ENCODE measurements around the gene KRT17.
A peak's percentile ranks its signal among the peaks of the same experiment; 100 is the strongest.
"Not testable (repeated sequence)": the region's sequence is repeated elsewhere in the genome, so short reads cannot be mapped to it uniquely, and the experiment has no call there.

Gene KRT17

DNA sequence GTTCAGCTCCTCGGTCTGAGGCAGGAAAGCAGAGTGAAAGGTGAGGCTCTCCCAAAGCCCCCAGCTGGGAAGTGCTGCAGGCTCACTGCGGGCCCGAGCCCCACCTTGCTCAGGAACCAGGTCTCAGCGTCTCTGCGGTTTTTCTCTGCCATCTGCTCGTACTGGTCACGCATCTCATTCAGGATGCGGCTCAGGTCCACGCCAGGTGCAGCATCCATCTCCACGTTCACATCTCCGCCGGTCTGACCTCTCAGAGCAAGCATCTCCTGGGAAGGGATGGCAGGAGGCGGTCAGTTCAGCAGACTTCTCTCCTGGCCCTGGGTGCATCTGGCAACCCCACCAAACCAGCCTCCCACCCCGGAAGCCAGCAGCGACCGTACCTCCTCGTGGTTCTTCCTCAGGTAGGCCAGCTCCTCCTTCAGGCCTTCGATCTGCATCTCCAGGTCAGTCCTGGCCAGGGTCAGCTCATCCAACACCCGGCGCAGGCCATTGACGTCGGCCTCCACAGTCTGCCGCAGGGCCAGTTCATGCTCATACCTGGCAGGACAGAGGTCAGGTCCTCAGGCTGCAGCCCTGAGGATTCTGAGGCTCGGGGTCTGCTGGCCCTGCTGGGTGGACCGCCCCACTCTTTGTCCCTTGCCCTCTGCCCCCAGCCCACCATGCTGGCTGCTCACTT lies 13.3 kb downstream of the KRT17 start:
- no peak overlapping the region for H2BK5ac ChIP-seq (ENCODE audit: low read length)
- H3K18ac ChIP-seq (ENCODE audit: low read length) = peak overlapping the region; percentile 72
- H3K9ac ChIP-seq (ENCODE audit: low read depth, low read length, poor library complexity) = peak overlapping the region; percentile 13
- peak overlapping the region; percentile 57 for H2BK120ac ChIP-seq (ENCODE audit: low read depth, low read length)
- no peak overlapping the region for H3K4me2 ChIP-seq (ENCODE audit: insufficient read depth, low read length, poor library complexity, severe bottlenecking)
- no peak overlapping the region for H3K23ac ChIP-seq (ENCODE audit: low read depth, low read length, poor library complexity)
- no peak overlapping the region for H4K91ac ChIP-seq (ENCODE audit: low read depth, low read length, poor library complexity)
- no peak overlapping the region for H2AK5ac ChIP-seq (ENCODE audit: low read depth, low read length)
- DNase-seq (ENCODE audit: low spot score) = no peak
- H2BK15ac ChIP-seq (ENCODE audit: low read length) = peak overlapping the region; percentile 77
- no peaks in the 10 kb centered on the region for H3K79me1 ChIP-seq (ENCODE audit: low read depth, low read length)
- H3K4ac ChIP-seq (ENCODE audit: low read length) = no peak overlapping the region
- WGBS, 2 donors (ENCODE audit: extremely low coverage in 2 of 2, insufficient read length in 2 of 2, insufficient replicate concordance in 1 of 2) = no CpG with 5 or more reads among the region's 25 CpGs
- no peak overlapping the region for H4K8ac ChIP-seq (ENCODE audit: low read depth, low read length)
- no peaks in the 10 kb centered on the region for H3K36me3 ChIP-seq (replicated peaks in 1 of 2; ENCODE audit: control insufficient read depth in 2 of 2, insufficient read depth in 2 of 2, low read length in 2 of 2)
- peaks cover 0 to 1% of the 10 kb centered on the region in 2 donors for H3K4me1 ChIP-seq (ENCODE audit: control insufficient read depth in 2 of 2, insufficient read depth in 1 of 2, low read depth in 1 of 2, low read length in 2 of 2)
- peaks cover 0 to 1% of the 10 kb centered on the region in 2 donors for H3K9me3 ChIP-seq (replicated peaks in 1 of 2; ENCODE audit: control insufficient read depth in 2 of 2, insufficient read depth in 1 of 2, low read depth in 1 of 2, low read length in 2 of 2)
- H3K27ac ChIP-seq (replicated peaks; ENCODE audit: low read length) = no peak overlapping the region
- H2BK12ac ChIP-seq (ENCODE audit: low read length) = no peak overlapping the region
- peak overlapping the region; percentile 5 for H3K14ac ChIP-seq (ENCODE audit: low read length)
- H2AFZ ChIP-seq (ENCODE audit: low read length) = no peak overlapping the region
- no peak overlapping the region for H3K4me3 ChIP-seq (ENCODE audit: low read length in 2 of 2)
- H3K27me3 ChIP-seq (ENCODE audit: control insufficient read depth in 3 of 3, insufficient read depth in 3 of 3, low read depth in 1 of 3, low read length in 3 of 3) = no peaks in the 10 kb centered on the region

DNA sequence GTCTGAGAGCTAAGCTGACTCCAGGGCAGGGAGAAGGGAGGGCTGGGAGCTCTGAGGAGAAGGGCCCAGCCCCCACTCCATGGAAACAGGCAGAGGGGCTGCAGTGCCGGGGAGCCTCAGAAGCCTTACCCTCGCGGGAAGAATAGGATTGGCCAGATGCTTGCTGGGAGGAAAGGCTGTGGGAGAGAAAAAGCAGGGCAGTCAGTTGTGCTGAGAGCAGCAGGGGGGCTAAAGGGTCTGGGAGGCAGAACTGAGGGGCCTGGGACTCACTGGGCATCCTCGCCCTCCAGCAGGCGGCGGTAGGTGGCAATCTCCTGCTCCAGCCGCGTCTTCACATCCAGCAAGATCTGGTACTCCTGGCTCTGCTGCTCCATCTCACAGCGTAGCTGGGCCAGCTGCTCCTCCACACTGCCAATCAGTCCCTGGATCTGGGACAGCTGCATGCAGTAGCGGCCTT lies 14.3 kb downstream of the KRT17 start:
- H2BK120ac ChIP-seq (ENCODE audit: low read depth, low read length) = peak overlapping the region; percentile 57
- peak overlapping the region; percentile 60 for H3K9ac ChIP-seq (ENCODE audit: low read depth, low read length, poor library complexity)
- H2BK5ac ChIP-seq (ENCODE audit: low read length); H3K4me1 ChIP-seq (ENCODE audit: control insufficient read depth in 2 of 2, insufficient read depth in 1 of 2, low read depth in 1 of 2, low read length in 2 of 2); H4K91ac ChIP-seq (ENCODE audit: low read depth, low read length, poor library complexity); H2AFZ ChIP-seq (ENCODE audit: low read length); H4K8ac ChIP-seq (ENCODE audit: low read depth, low read length); H2BK12ac ChIP-seq (ENCODE audit: low read length); H3K23ac ChIP-seq (ENCODE audit: low read depth, low read length, poor library complexity); H3K14ac ChIP-seq (ENCODE audit: low read length); H3K79me1 ChIP-seq (ENCODE audit: low read depth, low read length); H3K18ac ChIP-seq (ENCODE audit: low read length); H3K9me3 ChIP-seq (replicated peaks in 1 of 2; ENCODE audit: control insufficient read depth in 2 of 2, insufficient read depth in 1 of 2, low read depth in 1 of 2, low read length in 2 of 2); H2AK5ac ChIP-seq (ENCODE audit: low read depth, low read length); H3K27me3 ChIP-seq (ENCODE audit: control insufficient read depth in 3 of 3, insufficient read depth in 3 of 3, low read depth in 1 of 3, low read length in 3 of 3); DNase-seq (ENCODE audit: low spot score); H3K4me2 ChIP-seq (ENCODE audit: insufficient read depth, low read length, poor library complexity, severe bottlenecking); H3K4me3 ChIP-seq (ENCODE audit: low read length in 2 of 2); H3K36me3 ChIP-seq (replicated peaks in 1 of 2; ENCODE audit: control insufficient read depth in 2 of 2, insufficient read depth in 2 of 2, low read length in 2 of 2); H3K27ac ChIP-seq (replicated peaks; ENCODE audit: low read length); H3K4ac ChIP-seq (ENCODE audit: low read length): not testable (repeated sequence)
- WGBS, 2 donors (ENCODE audit: extremely low coverage in 2 of 2, insufficient read length in 2 of 2, insufficient replicate concordance in 1 of 2) = no CpG with 5 or more reads among the region's 10 CpGs
- H2BK15ac ChIP-seq (ENCODE audit: low read length) = peak overlapping the region; percentile 71

DNA sequence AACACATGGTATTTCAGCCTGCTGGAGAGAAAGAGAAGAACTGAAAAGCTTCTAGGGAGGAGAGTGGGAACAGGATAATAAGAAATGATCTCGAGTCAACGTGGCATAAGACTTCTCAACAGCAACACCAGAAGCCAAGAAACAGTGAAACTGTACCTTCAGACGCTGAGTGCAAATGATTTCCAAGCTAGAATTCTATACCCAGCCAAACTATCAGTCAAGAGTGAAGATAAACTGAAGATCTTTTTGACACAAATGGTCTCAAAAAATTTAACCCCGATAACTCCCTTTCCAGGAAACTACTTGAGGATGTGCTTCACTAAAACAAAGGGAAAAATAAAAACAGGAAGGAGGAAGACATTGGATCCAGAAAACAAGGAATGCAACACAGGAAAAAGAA lies 17.4 kb downstream of the KRT17 start:
- not testable (repeated sequence) for H3K27ac ChIP-seq (replicated peaks; ENCODE audit: low read length); H2AK5ac ChIP-seq (ENCODE audit: low read depth, low read length); H3K23ac ChIP-seq (ENCODE audit: low read depth, low read length, poor library complexity); H3K79me1 ChIP-seq (ENCODE audit: low read depth, low read length); H2BK15ac ChIP-seq (ENCODE audit: low read length); H3K9ac ChIP-seq (ENCODE audit: low read depth, low read length, poor library complexity); DNase-seq (ENCODE audit: low spot score); H3K4me3 ChIP-seq (ENCODE audit: low read length in 2 of 2); H3K4ac ChIP-seq (ENCODE audit: low read length); H2BK120ac ChIP-seq (ENCODE audit: low read depth, low read length); H3K4me2 ChIP-seq (ENCODE audit: insufficient read depth, low read length, poor library complexity, severe bottlenecking); H4K8ac ChIP-seq (ENCODE audit: low read depth, low read length); H3K27me3 ChIP-seq (ENCODE audit: control insufficient read depth in 3 of 3, insufficient read depth in 3 of 3, low read depth in 1 of 3, low read length in 3 of 3); H3K18ac ChIP-seq (ENCODE audit: low read length); H3K9me3 ChIP-seq (replicated peaks in 1 of 2; ENCODE audit: control insufficient read depth in 2 of 2, insufficient read depth in 1 of 2, low read depth in 1 of 2, low read length in 2 of 2); H3K36me3 ChIP-seq (replicated peaks in 1 of 2; ENCODE audit: control insufficient read depth in 2 of 2, insufficient read depth in 2 of 2, low read length in 2 of 2); H2BK12ac ChIP-seq (ENCODE audit: low read length); H4K91ac ChIP-seq (ENCODE audit: low read depth, low read length, poor library complexity); H3K4me1 ChIP-seq (ENCODE audit: control insufficient read depth in 2 of 2, insufficient read depth in 1 of 2, low read depth in 1 of 2, low read length in 2 of 2); H2BK5ac ChIP-seq (ENCODE audit: low read length); H2AFZ ChIP-seq (ENCODE audit: low read length); H3K14ac ChIP-seq (ENCODE audit: low read length)
- no CpG with 5 or more reads among the region's 4 CpGs for WGBS, 2 donors (ENCODE audit: extremely low coverage in 2 of 2, insufficient read length in 2 of 2, insufficient replicate concordance in 1 of 2)

DNA sequence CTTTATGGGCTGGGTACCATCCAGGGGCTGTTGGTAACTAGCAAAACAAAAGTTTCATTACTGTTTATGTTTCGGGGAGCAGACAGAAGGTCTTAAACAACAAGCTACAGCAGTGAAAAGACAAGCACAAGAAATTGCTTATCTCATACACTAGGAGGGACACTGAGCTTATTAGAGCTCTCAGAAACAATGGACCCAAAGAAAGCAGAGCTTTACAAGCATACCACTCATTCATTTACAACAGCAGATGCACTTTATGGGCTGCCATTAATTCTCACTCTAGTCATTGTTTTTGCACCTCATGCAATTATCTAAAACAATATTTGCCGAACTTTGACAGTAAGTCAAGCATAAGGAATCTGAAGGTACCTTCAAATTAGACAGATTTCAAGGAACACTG lies 21.9 kb downstream of the KRT17 start:
- Histone ChIP-seq H3K18ac (ENCODE audit: low read length) (no peak overlapping the region), H3K14ac (ENCODE audit: low read length) (no peak overlapping the region), H2BK5ac (ENCODE audit: low read length) (no peak overlapping the region), H3K4me3 (ENCODE audit: low read length in 2 of 2) (no peak overlapping the region), H3K27me3 (ENCODE audit: control insufficient read depth in 3 of 3, insufficient read depth in 3 of 3, low read depth in 1 of 3, low read length in 3 of 3) (peaks cover 0 to 9% (median 0%) of the 10 kb centered on the region in 3 experiments), H3K36me3 (replicated peaks in 1 of 2; ENCODE audit: control insufficient read depth in 2 of 2, insufficient read depth in 2 of 2, low read length in 2 of 2) (no peaks in the 10 kb centered on the region), H3K4me1 (ENCODE audit: control insufficient read depth in 2 of 2, insufficient read depth in 1 of 2, low read depth in 1 of 2, low read length in 2 of 2) (peaks cover 0 to 5% of the 10 kb centered on the region in 2 donors), H3K4ac (ENCODE audit: low read length) (no peak overlapping the region), H2BK120ac (ENCODE audit: low read depth, low read length) (no peak overlapping the region), H3K79me1 (ENCODE audit: low read depth, low read length) (no peaks in the 10 kb centered on the region), H3K9me3 (replicated peaks in 1 of 2; ENCODE audit: control insufficient read depth in 2 of 2, insufficient read depth in 1 of 2, low read depth in 1 of 2, low read length in 2 of 2) (peaks cover 0 to 1% of the 10 kb centered on the region in 2 donors), H2BK12ac (ENCODE audit: low read length) (no peak overlapping the region), H2AK5ac (ENCODE audit: low read depth, low read length) (no peak overlapping the region), H3K4me2 (ENCODE audit: insufficient read depth, low read length, poor library complexity, severe bottlenecking) (no peak overlapping the region), H3K27ac (replicated peaks; ENCODE audit: low read length) (no peak overlapping the region), H3K23ac (ENCODE audit: low read depth, low read length, poor library complexity) (no peak overlapping the region), H4K91ac (ENCODE audit: low read depth, low read length, poor library complexity) (no peak overlapping the region), H3K9ac (ENCODE audit: low read depth, low read length, poor library complexity) (no peak overlapping the region), H2AFZ (ENCODE audit: low read length) (no peak overlapping the region), H2BK15ac (ENCODE audit: low read length) (no peak overlapping the region), H4K8ac (ENCODE audit: low read depth, low read length) (no peak overlapping the region)
- no peak for DNase-seq (ENCODE audit: low spot score)
- no CpG with 5 or more reads among the region's 2 CpGs for WGBS, 2 donors (ENCODE audit: extremely low coverage in 2 of 2, insufficient read length in 2 of 2, insufficient replicate concordance in 1 of 2)
